Measurements from ENCODE around the gene MAP1LC3C. TPM values are rescaled to one million over a fixed set of nuclear protein-coding genes. Genes with fewer than 3 reads are reported as not detected.

The MAP1LC3C gene
- total RNA-seq, 2 donors from 2014 or later, result not detected

- H3K27me3 ChIP-seq, result no peaks in the 10 kb centered on the region
- H3K9me3 ChIP-seq, result no peaks in the 10 kb centered on the region
- no peak overlapping the region for H3K27ac ChIP-seq
- intact Hi-C loops (cut with DNase I), result loop anchor here (10.0 kb wide), 1 partner anchor 1299 kb away; no protein-coding TSS in a partner anchor
- no peaks in the 10 kb centered on the region for H3K36me3 ChIP-seq
- DNase-seq, result no peak
- TF ChIP-seq, protein P1, sequence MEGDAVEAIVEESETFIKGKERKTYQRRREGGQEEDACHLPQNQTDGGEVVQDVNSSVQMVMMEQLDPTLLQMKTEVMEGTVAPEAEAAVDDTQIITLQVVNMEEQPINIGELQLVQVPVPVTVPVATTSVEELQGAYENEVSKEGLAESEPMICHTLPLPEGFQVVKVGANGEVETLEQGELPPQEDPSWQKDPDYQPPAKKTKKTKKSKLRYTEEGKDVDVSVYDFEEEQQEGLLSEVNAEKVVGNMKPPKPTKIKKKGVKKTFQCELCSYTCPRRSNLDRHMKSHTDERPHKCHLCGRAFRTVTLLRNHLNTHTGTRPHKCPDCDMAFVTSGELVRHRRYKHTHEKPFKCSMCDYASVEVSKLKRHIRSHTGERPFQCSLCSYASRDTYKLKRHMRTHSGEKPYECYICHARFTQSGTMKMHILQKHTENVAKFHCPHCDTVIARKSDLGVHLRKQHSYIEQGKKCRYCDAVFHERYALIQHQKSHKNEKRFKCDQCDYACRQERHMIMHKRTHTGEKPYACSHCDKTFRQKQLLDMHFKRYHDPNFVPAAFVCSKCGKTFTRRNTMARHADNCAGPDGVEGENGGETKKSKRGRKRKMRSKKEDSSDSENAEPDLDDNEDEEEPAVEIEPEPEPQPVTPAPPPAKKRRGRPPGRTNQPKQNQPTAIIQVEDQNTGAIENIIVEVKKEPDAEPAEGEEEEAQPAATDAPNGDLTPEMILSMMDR (IDR thresholded peaks at IDR 0.05), result no peak
- H3K4me3 ChIP-seq, result no peak overlapping the region
- no peak overlapping the region for H3K9ac ChIP-seq (ENCODE audit: low read depth in 2 of 2, low read length in 2 of 2)
- no peaks in the 10 kb centered on the region for H3K4me1 ChIP-seq
These were observed 26.8 kb upstream of the MAP1LC3C start for GRCh38 chr1:242025681-242026080.

- no peaks in the 10 kb centered on the region for H3K4me1 ChIP-seq
- no peaks in the 10 kb centered on the region for H3K9me3 ChIP-seq
- TF ChIP-seq, protein P1 (IDR thresholded peaks at IDR 0.05), result no peak
- H3K27ac ChIP-seq, result no peak overlapping the region
- H3K27me3 ChIP-seq, result no peaks in the 10 kb centered on the region
- DNase-seq, result no peak
- intact Hi-C loops (cut with DNase I), result loop anchor here (10.0 kb wide), 1 partner anchor 1301 kb away; no protein-coding TSS in a partner anchor
- no peaks in the 10 kb centered on the region for H3K36me3 ChIP-seq
- no peak overlapping the region for H3K9ac ChIP-seq (ENCODE audit: low read depth in 2 of 2, low read length in 2 of 2)
- no peak overlapping the region for H3K4me3 ChIP-seq
These were observed 24.9 kb upstream of the MAP1LC3C start for GRCh38 chr1:242023805-242024204.

DNA sequence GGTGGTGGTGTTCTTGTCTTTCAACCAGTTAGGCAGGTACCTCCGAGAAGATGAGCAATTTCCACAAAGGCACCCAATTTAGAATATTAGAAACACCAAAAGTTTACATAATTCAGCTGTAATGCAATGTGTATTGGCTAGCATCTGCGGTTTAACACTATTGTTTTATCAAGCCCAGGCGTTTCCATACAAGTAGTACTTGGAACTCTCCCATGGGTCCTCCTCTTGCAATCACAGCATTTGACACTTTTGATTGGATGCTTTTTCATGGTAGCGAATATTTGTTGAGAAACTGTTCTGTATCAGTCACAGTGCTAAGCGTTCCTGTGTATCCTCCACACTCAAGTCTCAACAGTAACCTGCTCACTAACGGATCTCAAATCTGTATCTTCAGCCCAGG lies 20.1 kb upstream of the MAP1LC3C start:
- TF ChIP-seq, protein P1 (IDR thresholded peaks at IDR 0.05), result no peak
- no peak overlapping the region for H3K4me3 ChIP-seq
- H3K27me3 ChIP-seq, result no peaks in the 10 kb centered on the region
- intact Hi-C loops (cut with DNase I), result loop anchor here (5.0 kb wide), 1 partner anchor 122 kb away; no protein-coding TSS in a partner anchor
- no peaks in the 10 kb centered on the region for H3K36me3 ChIP-seq
- H3K4me1 ChIP-seq, result no peaks in the 10 kb centered on the region
- H3K27ac ChIP-seq, result no peak overlapping the region
- no peak overlapping the region for H3K9ac ChIP-seq (ENCODE audit: low read depth in 2 of 2, low read length in 2 of 2)
- no peak for DNase-seq
- no peaks in the 10 kb centered on the region for H3K9me3 ChIP-seq

- no peak overlapping the region for H3K9ac ChIP-seq (ENCODE audit: low read depth in 2 of 2, low read length in 2 of 2)
- peak; percentile 57 for DNase-seq
- no peaks in the 10 kb centered on the region for H3K27me3 ChIP-seq
- no peak overlapping the region for H3K27ac ChIP-seq
- intact Hi-C loops (cut with DNase I), result loop anchor here (5.0 kb wide), 1 partner anchor 120 kb away; no protein-coding TSS in a partner anchor
- no peaks in the 10 kb centered on the region for H3K36me3 ChIP-seq
- H3K4me3 ChIP-seq, result no peak overlapping the region
- TF ChIP-seq, protein P1 (IDR thresholded peaks at IDR 0.05), result peak; percentile 55
- no peaks in the 10 kb centered on the region for H3K4me1 ChIP-seq
- no peaks in the 10 kb centered on the region for H3K9me3 ChIP-seq
These were observed 18.8 kb upstream of the MAP1LC3C start for GRCh38 chr1:242017580-242018233.

DNA sequence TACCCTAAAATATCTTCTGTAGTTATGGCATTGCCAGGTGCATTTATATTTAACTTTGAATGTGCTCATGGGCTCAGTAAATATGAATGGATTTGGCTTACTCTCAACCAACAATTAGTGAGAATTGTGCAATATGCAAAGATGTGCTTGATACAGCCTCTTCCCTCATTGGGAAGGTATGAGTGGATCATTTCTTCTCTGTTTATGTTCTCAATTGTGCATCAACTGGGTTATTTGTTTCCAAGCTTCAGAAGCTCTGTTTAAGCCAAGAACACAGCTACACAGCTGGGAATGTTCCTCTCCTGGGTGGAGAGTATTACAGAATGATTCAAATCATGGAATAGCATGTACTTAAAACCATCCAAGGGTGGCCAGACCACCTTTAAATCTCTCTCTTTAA lies 17.6 kb upstream of the MAP1LC3C start:
- DNase-seq, result no peak
- no peaks in the 10 kb centered on the region for H3K36me3 ChIP-seq
- H3K4me1 ChIP-seq, result no peaks in the 10 kb centered on the region
- H3K4me3 ChIP-seq, result no peak overlapping the region
- H3K9ac ChIP-seq (ENCODE audit: low read depth in 2 of 2, low read length in 2 of 2), result no peak overlapping the region
- TF ChIP-seq, protein P1 (IDR thresholded peaks at IDR 0.05), result no peak
- H3K27me3 ChIP-seq, result no peaks in the 10 kb centered on the region
- no peak overlapping the region for H3K27ac ChIP-seq
- intact Hi-C loops (cut with DNase I), result loop anchor here (5.0 kb wide), 1 partner anchor 119 kb away; no protein-coding TSS in a partner anchor
- H3K9me3 ChIP-seq, result no peaks in the 10 kb centered on the region

Measured in colonic mucosa (tissue), 4 donors.